HEK293 (cell line): Measurements from ENCODE around the gene PRKAG2.

Experiments used
- CTCF ChIP-seq: fragments of 450-650 bp; formaldehyde crosslinking; IDR thresholded peaks from 2 replicates; pipeline ENCODE4 v1.5.1; 2016; ENCODE audit warnings: missing biosample characterization, missing genetic modification characterization
- HOXC10 ChIP-seq: sonication (generic); formaldehyde crosslinking; IDR thresholded peaks from 2 replicates; pipeline ENCODE4 v1.8.1; 2023; ENCODE audit warnings: mild to moderate bottlenecking, missing genetic modification reagents
- REST ChIP-seq: fragments of 450-650 bp; formaldehyde crosslinking; IDR thresholded peaks from 2 replicates; pipeline ENCODE4 v1.5.1; 2016; ENCODE audit warnings: missing biosample characterization, missing genetic modification characterization
- ZBTB17 ChIP-seq: fragments of 450-650 bp; formaldehyde crosslinking; IDR thresholded peaks from 2 replicates; pipeline ENCODE4 v1.5.1; 2016; ENCODE audit warnings: missing biosample characterization, missing genetic modification characterization
- ZNF707 ChIP-seq: fragments of 450-650 bp; formaldehyde crosslinking; IDR thresholded peaks from 2 replicates; pipeline ENCODE4 v1.5.1; 2016; ENCODE audit warnings: missing biosample characterization, missing genetic modification characterization
- ZSCAN16 ChIP-seq: fragments of 450-650 bp; formaldehyde crosslinking; IDR thresholded peaks from 2 replicates; pipeline ENCODE4 v1.5.1; 2016; ENCODE audit warnings: missing biosample characterization, missing genetic modification characterization
- TF ChIP-seq, protein P1 (sequence below): fragments of 450-650 bp; formaldehyde crosslinking; IDR thresholded peaks from 2 replicates; pipeline ENCODE4 v1.5.1; 2017; ENCODE audit warnings: missing biosample characterization, mild to moderate bottlenecking, missing genetic modification characterization, moderate library complexity

- TF ChIP-seq ZBTB17 (tag by site-specific recombination), result no peak
- TF ChIP-seq, protein P1, sequence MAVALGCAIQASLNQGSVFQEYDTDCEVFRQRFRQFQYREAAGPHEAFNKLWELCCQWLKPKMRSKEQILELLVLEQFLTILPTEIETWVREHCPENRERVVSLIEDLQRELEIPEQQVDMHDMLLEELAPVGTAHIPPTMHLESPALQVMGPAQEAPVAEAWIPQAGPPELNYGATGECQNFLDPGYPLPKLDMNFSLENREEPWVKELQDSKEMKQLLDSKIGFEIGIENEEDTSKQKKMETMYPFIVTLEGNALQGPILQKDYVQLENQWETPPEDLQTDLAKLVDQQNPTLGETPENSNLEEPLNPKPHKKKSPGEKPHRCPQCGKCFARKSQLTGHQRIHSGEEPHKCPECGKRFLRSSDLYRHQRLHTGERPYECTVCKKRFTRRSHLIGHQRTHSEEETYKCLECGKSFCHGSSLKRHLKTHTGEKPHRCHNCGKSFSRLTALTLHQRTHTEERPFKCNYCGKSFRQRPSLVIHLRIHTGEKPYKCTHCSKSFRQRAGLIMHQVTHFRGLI (tag by site-specific recombination), result no peak
- no peak for TF ChIP-seq REST
- no peak for TF ChIP-seq ZNF707
- no peak for TF ChIP-seq CTCF
- TF ChIP-seq ZSCAN16 (tag by site-specific recombination), result no peak
- no peak for TF ChIP-seq HOXC10 (CRISPR knock-in tag)
Measured at GRCh38 chr7:151571471-151571870, 305.4 kb downstream of the PRKAG2 start.
